ENCODE measurements around the gene KRTAP5-6.

DNA sequence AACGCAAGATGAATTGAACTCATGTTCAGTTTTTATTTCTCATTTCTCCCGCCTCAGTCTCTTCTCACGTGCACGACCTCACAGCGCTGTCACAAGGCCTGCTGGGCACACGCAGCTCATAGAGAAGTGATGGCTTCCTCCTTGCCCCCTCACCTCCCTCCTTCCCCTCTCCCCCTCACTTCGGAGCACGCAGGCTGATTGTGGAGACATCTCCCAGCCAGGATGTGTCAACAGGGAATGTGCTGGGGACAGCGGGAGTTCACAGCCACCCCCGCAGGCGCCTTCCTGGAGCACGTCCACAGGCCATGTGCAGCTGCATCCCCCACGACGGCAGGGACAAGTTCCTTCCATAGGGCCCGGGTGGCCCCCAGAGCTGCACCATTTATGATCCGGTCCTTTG, 29.1 kb upstream of the KRTAP5-6 start:
- TF ChIP-seq CTCF (conservative IDR thresholded peaks at IDR 0.05; ENCODE audit: low read length) (no peak), EZH2phosphoT487 (IDR thresholded peaks at IDR 0.05; ENCODE audit: borderline replicate concordance) (no peak)
